IPS-15b (cell line): Measurements from ENCODE around the gene BECN2.
"Not testable (repeated sequence)": the region's sequence is repeated elsewhere in the genome, so short reads cannot be mapped to it uniquely, and the experiment has no call there.

ENCODE experiments used
- H3K27me3 ChIP-seq: one replicate; pipeline ENCODE4 v1.6.1; 2013; ENCODE audit warnings: low read length; ENCODE audit not compliant: control insufficient read depth, insufficient read depth
- H3K36me3 ChIP-seq: one replicate; pipeline ENCODE4 v1.6.1; 2013; ENCODE audit warnings: low read length; ENCODE audit not compliant: control insufficient read depth, insufficient read depth
- H3K4me1 ChIP-seq: one replicate; pipeline ENCODE4 v1.6.1; 2013; ENCODE audit warnings: mild to moderate bottlenecking, low read length; ENCODE audit not compliant: control insufficient read depth, insufficient read depth
- H3K4me3 ChIP-seq: one replicate; pipeline ENCODE4 v1.5.1; 2013; ENCODE audit warnings: low read depth, low read length
- H3K9ac ChIP-seq: one replicate; pipeline ENCODE4 v1.6.1; 2013; ENCODE audit warnings: low read depth, mild to moderate bottlenecking, low read length
- H3K9me3 ChIP-seq: one replicate; pipeline ENCODE4 v1.6.1; 2013; ENCODE audit warnings: mild to moderate bottlenecking, low read length; ENCODE audit not compliant: control insufficient read depth, insufficient read depth

BECN2 gene

GRCh38 chr1:241985787-241986186, 28.2 kb downstream of the BECN2 start:
- H3K27me3 ChIP-seq: no peaks in the 10 kb centered on the region
- no peaks in the 10 kb centered on the region for H3K4me1 ChIP-seq
- H3K9me3 ChIP-seq: no peaks in the 10 kb centered on the region
- H3K36me3 ChIP-seq: no peaks in the 10 kb centered on the region
- no peak overlapping the region for H3K9ac ChIP-seq
- no peak overlapping the region for H3K4me3 ChIP-seq

- not testable (repeated sequence) for H3K4me3 ChIP-seq, H3K4me1 ChIP-seq, H3K36me3 ChIP-seq, H3K27me3 ChIP-seq, H3K9ac ChIP-seq, H3K9me3 ChIP-seq
These were observed 30.9 kb downstream of the BECN2 start for GRCh38 chr1:241988389-241988930.

- no peaks in the 10 kb centered on the region for H3K4me1 ChIP-seq
- H3K36me3 ChIP-seq: no peaks in the 10 kb centered on the region
- no peaks in the 10 kb centered on the region for H3K9me3 ChIP-seq
- H3K27me3 ChIP-seq: no peaks in the 10 kb centered on the region
- H3K9ac ChIP-seq: no peak overlapping the region
- no peak overlapping the region for H3K4me3 ChIP-seq
These were observed 32.5 kb downstream of the BECN2 start for GRCh38 chr1:241990040-241990439.

- no peaks in the 10 kb centered on the region for H3K9me3 ChIP-seq
- H3K4me1 ChIP-seq: no peaks in the 10 kb centered on the region
- H3K9ac ChIP-seq: no peak overlapping the region
- no peaks in the 10 kb centered on the region for H3K27me3 ChIP-seq
- no peaks in the 10 kb centered on the region for H3K36me3 ChIP-seq
- H3K4me3 ChIP-seq: no peak overlapping the region
These were observed 35.2 kb downstream of the BECN2 start for GRCh38 chr1:241992734-241993133.

GRCh38 chr1:241994171-241994570, 36.6 kb downstream of the BECN2 start:
- Histone ChIP-seq H3K27me3 (no peaks in the 10 kb centered on the region), H3K4me3 (no peak overlapping the region), H3K4me1 (peaks cover 3% of the 10 kb centered on the region), H3K36me3 (no peaks in the 10 kb centered on the region), H3K9ac (no peak overlapping the region), H3K9me3 (no peaks in the 10 kb centered on the region)

- H3K4me1 ChIP-seq: peaks cover 4% of the 10 kb centered on the region
- no peak overlapping the region for H3K4me3 ChIP-seq
- no peaks in the 10 kb centered on the region for H3K36me3 ChIP-seq
- no peaks in the 10 kb centered on the region for H3K27me3 ChIP-seq
- no peak overlapping the region for H3K9ac ChIP-seq
- no peaks in the 10 kb centered on the region for H3K9me3 ChIP-seq
These were observed 39.9 kb downstream of the BECN2 start for GRCh38 chr1:241997401-241997998.

GRCh38 chr1:241998412-241998921, 40.9 kb downstream of the BECN2 start:
- Histone ChIP-seq H3K4me1 (peaks cover 4% of the 10 kb centered on the region), H3K9ac (peak overlapping the region; percentile 47), H3K27me3 (no peaks in the 10 kb centered on the region), H3K9me3 (no peaks in the 10 kb centered on the region), H3K4me3 (peak overlapping the region; percentile 59), H3K36me3 (no peaks in the 10 kb centered on the region)

- H3K4me3 ChIP-seq: peak within 1 kb of the TSS; percentile 59
- no peaks in the 10 kb centered on the region for H3K27me3 ChIP-seq
- H3K36me3 ChIP-seq: no peaks in the 10 kb centered on the region
- no peaks in the 10 kb centered on the region for H3K9me3 ChIP-seq
- peak within 1 kb of the TSS; percentile 47 for H3K9ac ChIP-seq
- H3K4me1 ChIP-seq: peaks cover 4% of the 10 kb centered on the region
These were observed 41.5 kb downstream of the BECN2 start, which contains the start of gene MAP1LC3C for GRCh38 chr1:241999026-241999425. TSS of gene MAP1LC3C (minus strand) at chr1:241999098. CDS start at chr1:241999008, 90 bp downstream.

GRCh38 chr1:242000434-242000833, 42.9 kb downstream of the BECN2 start:
- Histone ChIP-seq H3K9me3 (no peaks in the 10 kb centered on the region), H3K4me3 (no peak overlapping the region), H3K4me1 (peaks cover 4% of the 10 kb centered on the region), H3K27me3 (no peaks in the 10 kb centered on the region), H3K9ac (no peak overlapping the region), H3K36me3 (no peaks in the 10 kb centered on the region)

- Histone ChIP-seq H3K4me1 (peaks cover 4% of the 10 kb centered on the region), H3K27me3 (no peaks in the 10 kb centered on the region), H3K9ac (no peak overlapping the region), H3K9me3 (no peaks in the 10 kb centered on the region), H3K4me3 (no peak overlapping the region), H3K36me3 (no peaks in the 10 kb centered on the region)
These were observed 44.5 kb downstream of the BECN2 start for GRCh38 chr1:242002072-242002471.

- Histone ChIP-seq H3K9me3 (no peaks in the 10 kb centered on the region), H3K4me1 (peaks cover 4% of the 10 kb centered on the region), H3K9ac (no peak overlapping the region), H3K36me3 (no peaks in the 10 kb centered on the region), H3K4me3 (no peak overlapping the region), H3K27me3 (no peaks in the 10 kb centered on the region)
These were observed 44.9 kb downstream of the BECN2 start for GRCh38 chr1:242002510-242002909.

- Histone ChIP-seq H3K9ac (no peak overlapping the region), H3K4me1 (peaks cover 2% of the 10 kb centered on the region), H3K9me3 (no peaks in the 10 kb centered on the region), H3K4me3 (no peak overlapping the region), H3K36me3 (no peaks in the 10 kb centered on the region), H3K27me3 (no peaks in the 10 kb centered on the region)
These were observed 47.4 kb downstream of the BECN2 start for GRCh38 chr1:242004751-242005495.
